Activated T-helper 1 cell treated with anti-CD3 and anti-CD28 coated beads, Interleukin-12 subunit alpha, Interleukin-12 subunit beta, Interleukin-2, Interleukin-4 antibody, amounts not matched to agents 30 ng/mL and 10 ng/mL and 1 ng/mL, durations not matched to agents 14 hours and 24 hours and 36 hours (primary cell): ENCODE measurements around the gene PSMA6. TPM values are rescaled to one million over a fixed set of nuclear protein-coding genes. Genes with fewer than 3 reads are reported as not detected.
"Not testable (repeated sequence)": the region's sequence is repeated elsewhere in the genome, so short reads cannot be mapped to it uniquely, and the experiment has no call there.

Experiments used
- DNase-seq: peaks from one replicate; pipeline ENCODE4 v3.0.0; 2021; ENCODE audit warnings: low spot score
- H3K27ac Mint-ChIP-seq: one replicate; pipeline ENCODE4 v1.8.0; 2021; ENCODE audit warnings: mild to moderate bottlenecking, mixed read lengths
- H3K27me3 Mint-ChIP-seq: one replicate; pipeline ENCODE4 v1.8.0; 2022; ENCODE audit warnings: mild to moderate bottlenecking, moderate library complexity, mixed read lengths; ENCODE audit not compliant: insufficient read depth
- H3K36me3 Mint-ChIP-seq: one replicate; pipeline ENCODE4 v1.8.0; 2021; ENCODE audit warnings: low read depth, mixed read lengths
- H3K4me1 Mint-ChIP-seq: one replicate; pipeline ENCODE4 v1.8.0; 2021; ENCODE audit warnings: low read depth, mixed read lengths
- H3K4me3 Mint-ChIP-seq: one replicate; pipeline ENCODE4 v1.8.0; 2021; ENCODE audit warnings: mild to moderate bottlenecking, moderate library complexity, mixed read lengths
- H3K9me3 Mint-ChIP-seq: one replicate; pipeline ENCODE4 v1.8.0; 2021; ENCODE audit warnings: mixed read lengths
- intact Hi-C: fragments of 100-400 bp; cut with micrococcal nuclease; formaldehyde crosslinking; loops from one replicate; pipeline ENCODE4 v1.15.1; 2024
- total RNA-seq: library from RNA; stranded (reverse); gene quantifications from 2 replicates; pipeline ENCODE4 v1.2.3, GENCODE V29; 2022

The PSMA6 gene
- total RNA-seq, 1 donor from 2014 or later, result 475 TPM

DNA sequence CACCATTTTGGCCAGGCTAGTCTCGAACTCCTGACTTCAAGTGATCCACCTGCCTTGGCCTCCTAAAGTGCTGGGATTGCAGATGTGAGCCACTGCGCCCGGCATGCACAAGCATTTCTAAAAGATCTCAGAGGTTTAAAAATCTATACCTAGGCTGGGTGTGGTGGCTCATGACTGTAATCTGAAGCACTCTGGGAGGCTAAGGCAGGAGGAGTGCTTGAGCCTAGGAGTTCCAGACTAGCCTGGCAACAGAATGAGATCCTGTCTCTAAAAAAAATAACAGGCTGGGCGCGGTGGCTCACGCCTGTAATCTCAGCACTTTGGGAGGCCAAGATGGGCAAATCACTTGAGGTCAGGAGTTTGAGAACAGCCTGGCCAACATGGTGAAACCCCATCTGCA is 63.1 kb downstream of the PSMA6 start:
- H3K36me3 Mint-ChIP-seq, intact Hi-C loops, DNase-seq, H3K27ac Mint-ChIP-seq, H3K27me3 Mint-ChIP-seq, H3K4me3 Mint-ChIP-seq, H3K9me3 Mint-ChIP-seq: not testable (repeated sequence)
- peaks cover 16% of the 10 kb centered on the region for H3K4me1 Mint-ChIP-seq

GRCh38 chr14:35355981-35356841 is 64.0 kb downstream of the PSMA6 start:
- Mint-ChIP-seq H3K27ac (peak overlapping the region; percentile 33), H3K4me1 (peaks cover 16% of the 10 kb centered on the region), H3K36me3 (no peaks in the 10 kb centered on the region), H3K4me3 (no peak overlapping the region), H3K9me3 (no peaks in the 10 kb centered on the region), H3K27me3 (no peaks in the 10 kb centered on the region)
- DNase-seq, result no peak
- intact Hi-C loops, result loop anchor here (1.0 to 2.0 kb wide), 6 partner anchors 9 to 63 kb away; partner anchors contain the start of gene PSMA6

GRCh38 chr14:35359655-35360054 is 67.5 kb downstream of the PSMA6 start:
- H3K27ac Mint-ChIP-seq, intact Hi-C loops, DNase-seq, H3K27me3 Mint-ChIP-seq, H3K36me3 Mint-ChIP-seq, H3K9me3 Mint-ChIP-seq, H3K4me3 Mint-ChIP-seq: not testable (repeated sequence)
- peaks cover 16% of the 10 kb centered on the region for H3K4me1 Mint-ChIP-seq

GRCh38 chr14:35361141-35361480 is 68.9 kb downstream of the PSMA6 start:
- no peak overlapping the region for H3K27ac Mint-ChIP-seq
- intact Hi-C loops, result no loop called here
- H3K9me3 Mint-ChIP-seq, result no peaks in the 10 kb centered on the region
- no peaks in the 10 kb centered on the region for H3K27me3 Mint-ChIP-seq
- H3K4me3 Mint-ChIP-seq, result no peak overlapping the region
- H3K36me3 Mint-ChIP-seq, result no peaks in the 10 kb centered on the region
- no peak for DNase-seq
- H3K4me1 Mint-ChIP-seq, result peaks cover 24% of the 10 kb centered on the region

- no peak for DNase-seq
- Mint-ChIP-seq H3K36me3 (no peaks in the 10 kb centered on the region), H3K27ac (no peak overlapping the region), H3K9me3 (no peaks in the 10 kb centered on the region), H3K27me3 (no peaks in the 10 kb centered on the region), H3K4me3 (no peak overlapping the region), H3K4me1 (peaks cover 25% of the 10 kb centered on the region)
- intact Hi-C loops, result no loop called here
Observed at GRCh38 chr14:35362450-35362849, 70.3 kb downstream of the PSMA6 start.

- Mint-ChIP-seq H3K9me3 (no peaks in the 10 kb centered on the region), H3K27ac (no peak overlapping the region), H3K4me1 (peaks cover 30% of the 10 kb centered on the region), H3K4me3 (no peak overlapping the region), H3K27me3 (no peaks in the 10 kb centered on the region), H3K36me3 (no peaks in the 10 kb centered on the region)
- intact Hi-C loops, result no loop called here
- DNase-seq, result no peak
Observed at GRCh38 chr14:35362911-35363374, 70.8 kb downstream of the PSMA6 start.

GRCh38 chr14:35365130-35366055 is 73.2 kb downstream of the PSMA6 start:
- Mint-ChIP-seq H3K36me3 (no peaks in the 10 kb centered on the region), H3K27me3 (no peaks in the 10 kb centered on the region), H3K4me1 (peaks cover 43% of the 10 kb centered on the region), H3K4me3 (peak overlapping the region; percentile 47), H3K9me3 (no peaks in the 10 kb centered on the region), H3K27ac (peak overlapping the region; percentile 93)
- intact Hi-C loops, result loop anchor here (1.0 kb wide), 5 partner anchors 9 to 78 kb away; no protein-coding TSS in a partner anchor
- peak; percentile 52 for DNase-seq

GRCh38 chr14:35366056-35366451 is 73.9 kb downstream of the PSMA6 start:
- DNase-seq, result no peak
- Mint-ChIP-seq H3K4me3 (no peak overlapping the region), H3K36me3 (no peaks in the 10 kb centered on the region), H3K4me1 (peaks cover 50% of the 10 kb centered on the region), H3K9me3 (peaks cover 5% of the 10 kb centered on the region), H3K27ac (peak overlapping the region; percentile 93), H3K27me3 (no peaks in the 10 kb centered on the region)
- intact Hi-C loops, result no loop called here

- peak overlapping the region; percentile 61 for H3K4me3 Mint-ChIP-seq
- intact Hi-C loops, result no loop called here
- H3K36me3 Mint-ChIP-seq, result no peaks in the 10 kb centered on the region
- H3K9me3 Mint-ChIP-seq, result peaks cover 8% of the 10 kb centered on the region
- peak overlapping the region; percentile 58 for H3K27ac Mint-ChIP-seq
- no peak for DNase-seq
- peaks cover 52% of the 10 kb centered on the region for H3K4me1 Mint-ChIP-seq
- no peaks in the 10 kb centered on the region for H3K27me3 Mint-ChIP-seq
Observed at GRCh38 chr14:35366521-35366976, 74.4 kb downstream of the PSMA6 start.

DNA sequence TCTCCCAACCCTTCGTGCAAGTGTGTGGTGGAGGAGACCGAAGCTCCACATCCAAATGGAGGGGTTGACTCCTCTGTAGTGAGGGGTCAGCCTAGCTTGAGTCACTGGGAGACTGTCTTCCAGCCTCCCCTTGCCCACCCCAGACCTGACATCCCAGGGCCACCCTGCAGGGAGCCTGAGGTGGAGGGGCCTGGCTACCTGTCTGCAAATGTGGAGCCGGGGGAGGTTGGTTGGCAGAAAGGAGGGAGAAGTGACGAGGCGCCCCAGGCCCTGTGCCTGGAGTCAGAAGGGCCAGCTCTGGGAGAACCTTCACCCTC is 74.8 kb downstream of the PSMA6 start:
- DNase-seq, result no peak
- no peaks in the 10 kb centered on the region for H3K36me3 Mint-ChIP-seq
- H3K4me1 Mint-ChIP-seq, result peaks cover 52% of the 10 kb centered on the region
- intact Hi-C loops, result no loop called here
- H3K27me3 Mint-ChIP-seq, result no peaks in the 10 kb centered on the region
- peaks cover 8% of the 10 kb centered on the region for H3K9me3 Mint-ChIP-seq
- peak overlapping the region; percentile 65 for H3K27ac Mint-ChIP-seq
- H3K4me3 Mint-ChIP-seq, result peak overlapping the region; percentile 61

Other genes starting within 250 kb of the PSMA6 start
- gene FAM177A1, start 246.1 kb upstream of the PSMA6 start, total RNA-seq, result 43.2 and 46.3 TPM in 2 replicates
- gene PPP2R3C, start 170.4 kb upstream of the PSMA6 start, total RNA-seq, result 48.2 and 52.4 TPM in 2 replicates
- 34.1 and 38.0 TPM in 2 replicates for gene PRORP, start 169.8 kb upstream of the PSMA6 start, total RNA-seq
- gene NFKBIA, start 112.4 kb downstream of the PSMA6 start, total RNA-seq, result 591 and 599 TPM in 2 replicates
- not detected in 2 replicates for gene INSM2, start 241.8 kb downstream of the PSMA6 start, total RNA-seq